ENCODE measurements around the gene GEMIN4. TPM values are rescaled to one million over a fixed set of nuclear protein-coding genes. Genes with fewer than 3 reads are reported as not detected.

GEMIN4 gene
- total and polyA plus RNA-seq, 10 of the 15 experiments (the other 5 are each of a cell fraction or from before 2014, with no cell fraction given), result 2.4 to 55.6 (median 34.5) TPM

- Histone ChIP-seq H3K27me3 (replicated peaks in 1 of 2; ENCODE audit: control insufficient read depth in 2 of 2, insufficient read depth in 2 of 2, low read length in 1 of 2) (no peaks in the 10 kb centered on the region), H3K9ac (ENCODE audit: control insufficient read depth, insufficient read depth, low read length) (peak overlapping the region; percentile 68), H3K36me3 (ENCODE audit: control insufficient read depth in 2 of 2, insufficient read depth in 2 of 2, low read length in 1 of 2) (peaks cover 0 to 3% of the 10 kb centered on the region in 2 experiments; a peak in 1 of 4 replicates), H3K79me2 (ENCODE audit: control insufficient read depth, insufficient read depth, low read length) (peaks cover 14% of the 10 kb centered on the region), H3K9me3 (replicated peaks; ENCODE audit: control insufficient read depth, insufficient read depth, low read length) (no peaks in the 10 kb centered on the region), H2AFZ (ENCODE audit: control insufficient read depth, low read depth, low read length) (peak overlapping the region; percentile 63), H3K4me1 (ENCODE audit: control insufficient read depth, insufficient read depth, low read length) (peaks cover 7% of the 10 kb centered on the region), H3K27ac (ENCODE audit: control insufficient read depth, insufficient read depth) (peak overlapping the region; percentile 59), H3K4me2 (ENCODE audit: control insufficient read depth, insufficient read depth) (peak overlapping the region; percentile 94), H4K20me1 (ENCODE audit: control insufficient read depth, insufficient read depth) (no peaks in the 10 kb centered on the region), H3K4me3 (peak overlapping the region; percentile 83)
- intact Hi-C loops (cut with micrococcal nuclease; ENCODE audit: unreplicated experiment) (loop anchor here (5.0 kb wide), 1 partner anchor 49 kb away; the partner anchor contains the start of genes GLOD4 and MRM3), in situ Hi-C loops (cut with MboI) (no loop called here)
- WGBS (ENCODE audit: insufficient coverage, insufficient replicate concordance, low lambda C conversion rate, missing lambda C conversion rate), result 29% methylated on average over 29 of the region's 57 CpGs
- CTCF ChIA-PET, result interaction anchor here (0.6 to 0.8 kb wide), 4 partner anchors 20 to 386 kb away, joined by 3 to 7 read pairs (median 3); partner anchors contain the start of gene GEMIN4
- FAIRE-seq (no peak), ATAC-seq (peak; percentile 78), DNase-seq (ENCODE audit: low read depth, low spot score) (no peak)
- RAD21 ChIA-PET (ENCODE audit: unreplicated experiment), result no interaction called here
- SMC1A ChIA-PET (ENCODE audit: uncharacterized antibody, unreplicated experiment), result no interaction called here
- no peak; the same call in 1 of the 2 replicates for TF ChIP-seq ZNF217 (IDR thresholded peaks at IDR 0.05)
- TF ChIP-seq ZNF687 (IDR thresholded peaks at IDR 0.05), result 0 out of 2 replicates have a peak, but pooled peaks have one; percentile 33
- TF ChIP-seq SMAD5 (IDR thresholded peaks at IDR 0.05; ENCODE audit: low read depth), result no peak
- TF ChIP-seq POLR2A (IDR thresholded peaks at IDR 0.05; ENCODE audit: low read depth, low read length), result peak; percentile 51
- no peak for TF ChIP-seq ATF7 (IDR thresholded peaks at IDR 0.05; ENCODE audit: low read depth)
- TF ChIP-seq IKZF1 (conservative IDR thresholded peaks at IDR 0.05), result 0 out of 2 replicates have a peak, but pooled peaks have one; percentile 27
- peak; percentile 74; the same call in 1 of the 2 replicates for TF ChIP-seq MLLT1 (IDR thresholded peaks at IDR 0.05)
- TF ChIP-seq HDAC2 (IDR thresholded peaks at IDR 0.05), result no peak
- POLR2A ChIA-PET, result interaction anchor here (1.0 kb wide), 2 partner anchors 17 to 18 kb away, joined by 4 to 5 read pairs; partner anchors contain the start of gene VPS53
- no TSS peak for BruUV-seq (replicated peaks)
Measured at GRCh38 chr17:732902-733720, 19.0 kb downstream of the GEMIN4 start.
